HL-60 (cell line): ENCODE results near the gene CHRNB2.

Source experiments
- DNase-seq, 2 experiments: peaks; one replicate each; pipeline ENCODE4 v3.0.0-alpha.2; 2010 to 2020; ENCODE audit warnings: low read depth in 1 of 2, low spot score in 1 of 2
- H3K27ac ChIP-seq: fragments of 250-450 bp; sonication (Bioruptor Pico); replicated peaks from 2 replicates; pipeline ENCODE4 v1.5.1; 2020; ENCODE audit warnings: mild to moderate bottlenecking, moderate library complexity
- H3K27me3 ChIP-seq: fragments of 250-450 bp; sonication (Bioruptor Pico); 2 replicates; pipeline ENCODE4 v1.5.1; 2021; ENCODE audit warnings: mild to moderate bottlenecking, moderate library complexity; ENCODE audit not compliant: insufficient read depth, poor library complexity, severe bottlenecking
- H3K4me3 ChIP-seq: replicated peaks from 2 replicates; pipeline ENCODE4 v1.5.1; 2011; ENCODE audit warnings: mild to moderate bottlenecking, control low read depth, low read length; ENCODE audit not compliant: insufficient read depth
- CTCF ChIP-seq: IDR thresholded peaks from one replicate; pipeline ENCODE4 v1.5.1; 2011; ENCODE audit warnings: low read length, control low read depth, inconsistent platforms; ENCODE audit not compliant: insufficient read depth
- GABPA ChIP-seq: IDR thresholded peaks from 2 replicates; pipeline ENCODE4 v1.6.1; 2012; ENCODE audit warnings: low read depth
- POLR2AphosphoS5 ChIP-seq: IDR thresholded peaks from 2 replicates; pipeline ENCODE4 v1.6.1; 2012; ENCODE audit warnings: low read depth
- SPI1 ChIP-seq: IDR thresholded peaks from 2 replicates; pipeline ENCODE4 v1.6.1; 2012; ENCODE audit warnings: low read depth, mild to moderate bottlenecking, borderline replicate concordance
- TF ChIP-seq, protein P1 (sequence below): IDR thresholded peaks from 2 replicates; pipeline ENCODE4 v1.6.1; 2012; ENCODE audit warnings: low read depth; ENCODE audit not compliant: insufficient replicate concordance

Gene CHRNB2

GRCh38 chr1:154594811-154595210 is 27.2 kb downstream of the CHRNB2 start:
- H3K27me3 ChIP-seq, result no peaks in the 10 kb centered on the region
- no peak for TF ChIP-seq GABPA
- TF ChIP-seq SPI1, result no peak
- TF ChIP-seq, protein P1, sequence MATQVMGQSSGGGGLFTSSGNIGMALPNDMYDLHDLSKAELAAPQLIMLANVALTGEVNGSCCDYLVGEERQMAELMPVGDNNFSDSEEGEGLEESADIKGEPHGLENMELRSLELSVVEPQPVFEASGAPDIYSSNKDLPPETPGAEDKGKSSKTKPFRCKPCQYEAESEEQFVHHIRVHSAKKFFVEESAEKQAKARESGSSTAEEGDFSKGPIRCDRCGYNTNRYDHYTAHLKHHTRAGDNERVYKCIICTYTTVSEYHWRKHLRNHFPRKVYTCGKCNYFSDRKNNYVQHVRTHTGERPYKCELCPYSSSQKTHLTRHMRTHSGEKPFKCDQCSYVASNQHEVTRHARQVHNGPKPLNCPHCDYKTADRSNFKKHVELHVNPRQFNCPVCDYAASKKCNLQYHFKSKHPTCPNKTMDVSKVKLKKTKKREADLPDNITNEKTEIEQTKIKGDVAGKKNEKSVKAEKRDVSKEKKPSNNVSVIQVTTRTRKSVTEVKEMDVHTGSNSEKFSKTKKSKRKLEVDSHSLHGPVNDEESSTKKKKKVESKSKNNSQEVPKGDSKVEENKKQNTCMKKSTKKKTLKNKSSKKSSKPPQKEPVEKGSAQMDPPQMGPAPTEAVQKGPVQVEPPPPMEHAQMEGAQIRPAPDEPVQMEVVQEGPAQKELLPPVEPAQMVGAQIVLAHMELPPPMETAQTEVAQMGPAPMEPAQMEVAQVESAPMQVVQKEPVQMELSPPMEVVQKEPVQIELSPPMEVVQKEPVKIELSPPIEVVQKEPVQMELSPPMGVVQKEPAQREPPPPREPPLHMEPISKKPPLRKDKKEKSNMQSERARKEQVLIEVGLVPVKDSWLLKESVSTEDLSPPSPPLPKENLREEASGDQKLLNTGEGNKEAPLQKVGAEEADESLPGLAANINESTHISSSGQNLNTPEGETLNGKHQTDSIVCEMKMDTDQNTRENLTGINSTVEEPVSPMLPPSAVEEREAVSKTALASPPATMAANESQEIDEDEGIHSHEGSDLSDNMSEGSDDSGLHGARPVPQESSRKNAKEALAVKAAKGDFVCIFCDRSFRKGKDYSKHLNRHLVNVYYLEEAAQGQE, result no peak
- TF ChIP-seq POLR2AphosphoS5, result no peak
- no peak for TF ChIP-seq CTCF
- no peak overlapping the region for H3K4me3 ChIP-seq
- no peak overlapping the region for H3K27ac ChIP-seq
- DNase-seq, result no peak

- Histone ChIP-seq H3K4me3 (no peak overlapping the region), H3K27me3 (no peaks in the 10 kb centered on the region), H3K27ac (no peak overlapping the region)
- no peak for DNase-seq
- TF ChIP-seq GABPA (no peak), SPI1 (no peak), POLR2AphosphoS5 (no peak), CTCF (no peak)
- TF ChIP-seq, protein P1, result no peak
Observed at GRCh38 chr1:154595621-154596020, 28.0 kb downstream of the CHRNB2 start.

DNA sequence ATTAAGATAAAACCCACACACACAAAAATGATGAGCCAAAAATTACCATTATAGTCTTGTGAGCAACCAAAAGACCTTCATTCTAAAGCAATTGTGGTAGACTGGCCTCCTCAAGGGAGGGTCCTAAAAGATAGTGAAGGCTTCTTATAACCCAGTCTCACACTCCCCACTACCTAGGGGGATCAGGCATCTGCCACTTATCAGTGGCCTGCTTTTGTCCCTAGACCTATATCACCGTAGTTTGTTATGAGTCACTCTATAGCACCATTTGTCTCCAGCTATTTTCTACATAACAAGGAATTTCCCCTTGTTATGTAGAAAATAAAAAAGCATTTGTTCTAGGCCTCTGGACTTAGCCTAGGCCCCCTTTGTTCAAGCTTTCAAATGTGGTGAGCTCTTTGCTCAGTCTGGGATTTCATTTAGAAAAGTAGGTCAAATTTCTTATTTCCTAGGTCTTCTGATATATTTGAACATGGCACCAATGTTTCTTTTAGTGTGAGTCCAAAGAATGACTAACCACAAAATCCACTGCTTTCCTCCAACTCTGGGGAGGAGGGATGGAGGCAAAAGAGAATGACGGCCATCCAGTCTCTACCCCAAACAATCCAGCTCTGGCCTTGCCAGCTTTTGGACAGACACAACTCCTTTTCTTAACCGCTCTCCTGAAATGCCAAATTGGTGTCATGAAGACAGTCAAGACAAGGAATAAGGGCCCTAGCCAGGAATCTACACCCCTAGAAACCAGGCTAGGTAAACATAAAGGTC is 31.5 kb downstream of the CHRNB2 start:
- no peak for DNase-seq
- TF ChIP-seq POLR2AphosphoS5, result no peak
- no peak for TF ChIP-seq SPI1
- no peak for TF ChIP-seq GABPA
- no peak for TF ChIP-seq CTCF
- TF ChIP-seq, protein P1, result no peak
- Histone ChIP-seq H3K4me3 (no peak overlapping the region), H3K27ac (no peak overlapping the region), H3K27me3 (no peaks in the 10 kb centered on the region)
